ENCODE results near the gene MCU. TPM values are rescaled to one million over a fixed set of nuclear protein-coding genes. Genes with fewer than 3 reads are reported as not detected.

Gene MCU
- total RNA-seq, 1 experiment from 2014 or later = 18.7 TPM

DNA sequence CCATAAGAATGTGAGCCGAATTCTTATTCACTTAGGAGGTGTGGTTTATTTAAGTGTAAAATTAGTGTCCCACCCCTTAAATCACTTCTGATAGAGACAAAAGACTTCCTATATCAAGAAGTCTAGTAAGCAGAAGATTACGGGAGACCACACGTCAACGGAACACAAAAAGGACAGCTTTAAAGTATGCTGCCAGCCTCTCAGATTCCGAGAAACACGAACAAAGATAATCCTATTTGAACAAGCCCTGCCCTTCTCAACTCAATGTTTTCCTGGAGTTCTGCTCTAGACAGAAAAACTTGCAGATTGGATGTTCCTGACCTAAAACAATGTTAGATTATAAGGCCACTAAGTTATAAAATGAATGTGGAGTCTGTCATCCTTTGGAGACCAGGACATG lies 4.9 kb upstream of the MCU start:
- intact Hi-C loops (cut with micrococcal nuclease; ENCODE audit: unreplicated experiment) = no loop called here
- ChIA-PET CTCF (no interaction called here), POLR2A (ENCODE audit: low non-redundant PET) (no interaction called here)
- H3K9me3 ChIP-seq (ENCODE audit: low read depth, low read length, poor library complexity, severe bottlenecking) = no peaks in the 10 kb centered on the region
- H3K36me3 ChIP-seq (ENCODE audit: insufficient read depth, low read length, poor library complexity, severe bottlenecking) = no peaks in the 10 kb centered on the region
- H3K27ac ChIP-seq (ENCODE audit: low read depth, low read length, poor library complexity, severe bottlenecking) = peak overlapping the region; percentile 39
- BruUV-seq (replicated peaks) = no TSS peak
- DNase-seq (ENCODE audit: low spot score) = peak; percentile 53
- TF ChIP-seq, protein P1, sequence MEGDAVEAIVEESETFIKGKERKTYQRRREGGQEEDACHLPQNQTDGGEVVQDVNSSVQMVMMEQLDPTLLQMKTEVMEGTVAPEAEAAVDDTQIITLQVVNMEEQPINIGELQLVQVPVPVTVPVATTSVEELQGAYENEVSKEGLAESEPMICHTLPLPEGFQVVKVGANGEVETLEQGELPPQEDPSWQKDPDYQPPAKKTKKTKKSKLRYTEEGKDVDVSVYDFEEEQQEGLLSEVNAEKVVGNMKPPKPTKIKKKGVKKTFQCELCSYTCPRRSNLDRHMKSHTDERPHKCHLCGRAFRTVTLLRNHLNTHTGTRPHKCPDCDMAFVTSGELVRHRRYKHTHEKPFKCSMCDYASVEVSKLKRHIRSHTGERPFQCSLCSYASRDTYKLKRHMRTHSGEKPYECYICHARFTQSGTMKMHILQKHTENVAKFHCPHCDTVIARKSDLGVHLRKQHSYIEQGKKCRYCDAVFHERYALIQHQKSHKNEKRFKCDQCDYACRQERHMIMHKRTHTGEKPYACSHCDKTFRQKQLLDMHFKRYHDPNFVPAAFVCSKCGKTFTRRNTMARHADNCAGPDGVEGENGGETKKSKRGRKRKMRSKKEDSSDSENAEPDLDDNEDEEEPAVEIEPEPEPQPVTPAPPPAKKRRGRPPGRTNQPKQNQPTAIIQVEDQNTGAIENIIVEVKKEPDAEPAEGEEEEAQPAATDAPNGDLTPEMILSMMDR (conservative IDR thresholded peaks at IDR 0.05; ENCODE audit: low read depth, low read length) = no peak
- H3K4me1 ChIP-seq (ENCODE audit: insufficient read depth, low read length, poor library complexity, severe bottlenecking) = peaks cover 14% of the 10 kb centered on the region
- no peak overlapping the region for H3K4me3 ChIP-seq (ENCODE audit: low read depth, low read length, poor library complexity, severe bottlenecking)
- no peaks in the 10 kb centered on the region for H3K27me3 ChIP-seq (replicated peaks; ENCODE audit: insufficient read depth, low read depth, low read length, poor library complexity)

DNA sequence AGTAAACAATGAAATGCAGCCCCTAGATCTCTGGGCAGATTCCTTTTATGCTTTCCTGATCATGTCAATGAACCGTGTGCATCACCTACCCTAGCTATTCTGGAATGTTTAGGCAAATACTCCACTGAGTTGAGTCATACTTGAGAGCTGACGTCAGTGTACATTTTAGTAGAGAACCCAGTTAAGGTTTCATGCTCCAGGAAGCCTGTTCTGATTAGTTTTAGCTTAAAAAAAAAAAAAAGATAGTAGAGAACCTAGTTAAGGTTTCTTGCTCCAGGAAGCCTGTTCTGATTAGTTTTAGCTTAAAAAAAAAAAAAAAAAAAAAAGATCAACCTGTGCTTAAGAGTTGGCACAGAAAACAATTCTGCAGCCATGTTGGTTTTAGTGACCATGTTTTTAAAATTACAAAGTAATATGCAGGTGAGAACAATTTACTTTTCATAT lies 3.7 kb upstream of the MCU start:
- Histone ChIP-seq H3K9me3 (ENCODE audit: low read depth, low read length, poor library complexity, severe bottlenecking) (no peaks in the 10 kb centered on the region), H3K27me3 (replicated peaks; ENCODE audit: insufficient read depth, low read depth, low read length, poor library complexity) (no peaks in the 10 kb centered on the region), H3K36me3 (ENCODE audit: insufficient read depth, low read length, poor library complexity, severe bottlenecking) (no peaks in the 10 kb centered on the region), H3K4me3 (ENCODE audit: low read depth, low read length, poor library complexity, severe bottlenecking) (no peak overlapping the region), H3K4me1 (ENCODE audit: insufficient read depth, low read length, poor library complexity, severe bottlenecking) (peaks cover 19% of the 10 kb centered on the region), H3K27ac (ENCODE audit: low read depth, low read length, poor library complexity, severe bottlenecking) (peak overlapping the region; percentile 39)
- peak; percentile 25 for DNase-seq (ENCODE audit: low spot score)
- ChIA-PET POLR2A (ENCODE audit: low non-redundant PET) (interaction anchor here (0.6 kb wide), 1 partner anchor 207 kb away, joined by 8 read pairs; no protein-coding TSS in a partner anchor), CTCF (interaction anchor here (0.6 kb wide), 1 partner anchor 112 kb away, joined by 6 read pairs; no protein-coding TSS in a partner anchor)
- intact Hi-C loops (cut with micrococcal nuclease; ENCODE audit: unreplicated experiment) = no loop called here
- no TSS peak for BruUV-seq (replicated peaks)
- TF ChIP-seq, protein P1 (conservative IDR thresholded peaks at IDR 0.05; ENCODE audit: low read depth, low read length) = no peak
- no peak for TF ChIP-seq EZH2 (IDR thresholded peaks at IDR 0.05; ENCODE audit: borderline replicate concordance, low read depth, low read length, poor library complexity, severe bottlenecking)

DNA sequence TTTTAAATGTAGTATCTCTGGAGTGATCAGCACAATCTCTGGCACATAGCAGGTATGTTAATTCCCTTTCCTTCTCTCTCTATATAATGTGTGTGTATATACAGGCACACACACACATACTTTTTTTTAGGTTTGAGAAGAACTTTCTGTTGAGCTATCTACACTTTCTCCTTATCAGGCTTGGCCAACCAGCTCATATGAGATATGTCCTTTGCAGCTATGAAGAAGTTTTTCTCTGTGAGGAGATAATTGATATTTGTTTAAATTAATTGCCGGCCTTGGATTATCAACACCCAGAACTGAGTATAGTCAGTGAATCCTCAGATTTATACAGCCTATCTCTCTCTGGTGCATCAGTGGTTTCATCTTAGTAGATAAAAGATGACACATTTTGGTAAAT lies 2.3 kb upstream of the MCU start:
- Histone ChIP-seq H3K9me3 (ENCODE audit: low read depth, low read length, poor library complexity, severe bottlenecking) (no peaks in the 10 kb centered on the region), H3K36me3 (ENCODE audit: insufficient read depth, low read length, poor library complexity, severe bottlenecking) (no peaks in the 10 kb centered on the region), H3K4me3 (ENCODE audit: low read depth, low read length, poor library complexity, severe bottlenecking) (no peak overlapping the region), H3K27me3 (replicated peaks; ENCODE audit: insufficient read depth, low read depth, low read length, poor library complexity) (no peaks in the 10 kb centered on the region), H3K27ac (ENCODE audit: low read depth, low read length, poor library complexity, severe bottlenecking) (no peak overlapping the region), H3K4me1 (ENCODE audit: insufficient read depth, low read length, poor library complexity, severe bottlenecking) (peaks cover 30% of the 10 kb centered on the region)
- ChIA-PET CTCF (no interaction called here), POLR2A (ENCODE audit: low non-redundant PET) (no interaction called here)
- no peak for DNase-seq (ENCODE audit: low spot score)
- no peak for TF ChIP-seq EZH2 (IDR thresholded peaks at IDR 0.05; ENCODE audit: borderline replicate concordance, low read depth, low read length, poor library complexity, severe bottlenecking)
- TF ChIP-seq, protein P1 (conservative IDR thresholded peaks at IDR 0.05; ENCODE audit: low read depth, low read length) = no peak
- intact Hi-C loops (cut with micrococcal nuclease; ENCODE audit: unreplicated experiment) = loop anchor here (5.0 to 10.0 kb wide), 3 partner anchors 143 to 375 kb away; no protein-coding TSS in a partner anchor
- BruUV-seq (replicated peaks) = no TSS peak

Data from A673 (cell line).